Measurements from ENCODE around the gene MPHOSPH8.
A peak's percentile ranks its signal among the peaks of the same experiment; 100 is the strongest.

Gene MPHOSPH8

GRCh38 chr13:19601749-19602725 lies 31.4 kb upstream of the MPHOSPH8 start:
- H3K27me3 ChIP-seq (replicated peaks; ENCODE audit: control insufficient read depth, insufficient read depth, low read length), result no peaks in the 10 kb centered on the region
- TF ChIP-seq CTCF (IDR thresholded peaks at IDR 0.05; ENCODE audit: insufficient read depth, low read length, poor library complexity, severe bottlenecking), result peak; percentile 9
- H3K4me3 ChIP-seq (replicated peaks; ENCODE audit: low read depth, low read length), result peak overlapping the region; percentile 70
- no peaks in the 10 kb centered on the region; the same call in 1 of the 2 replicates for H3K36me3 ChIP-seq (ENCODE audit: control insufficient read depth, insufficient read depth, low read length)
- peak; percentile 84 for DNase-seq (ENCODE audit: extremely low read depth, insufficient read length)

- Histone ChIP-seq H3K27me3 (replicated peaks; ENCODE audit: control insufficient read depth, insufficient read depth, low read length) (no peaks in the 10 kb centered on the region), H3K4me3 (replicated peaks; ENCODE audit: low read depth, low read length) (no peak overlapping the region), H3K36me3 (ENCODE audit: control insufficient read depth, insufficient read depth, low read length) (no peaks in the 10 kb centered on the region; the same call in 1 of the 2 replicates)
- TF ChIP-seq CTCF (IDR thresholded peaks at IDR 0.05; ENCODE audit: insufficient read depth, low read length, poor library complexity, severe bottlenecking), result no peak
- DNase-seq (ENCODE audit: extremely low read depth, insufficient read length), result no peak
Observed at GRCh38 chr13:19604306-19604705, 29.2 kb upstream of the MPHOSPH8 start.

GRCh38 chr13:19605161-19605955 lies 28.1 kb upstream of the MPHOSPH8 start:
- TF ChIP-seq CTCF (IDR thresholded peaks at IDR 0.05; ENCODE audit: insufficient read depth, low read length, poor library complexity, severe bottlenecking), result no peak
- H3K36me3 ChIP-seq (ENCODE audit: control insufficient read depth, insufficient read depth, low read length), result no peaks in the 10 kb centered on the region; the same call in 1 of the 2 replicates
- no peak overlapping the region for H3K4me3 ChIP-seq (replicated peaks; ENCODE audit: low read depth, low read length)
- DNase-seq (ENCODE audit: extremely low read depth, insufficient read length), result no peak
- H3K27me3 ChIP-seq (replicated peaks; ENCODE audit: control insufficient read depth, insufficient read depth, low read length), result no peaks in the 10 kb centered on the region

- DNase-seq (ENCODE audit: extremely low read depth, insufficient read length), result no peak
- H3K36me3 ChIP-seq (ENCODE audit: control insufficient read depth, insufficient read depth, low read length), result no peaks in the 10 kb centered on the region; the same call in 1 of the 2 replicates
- H3K27me3 ChIP-seq (replicated peaks; ENCODE audit: control insufficient read depth, insufficient read depth, low read length), result no peaks in the 10 kb centered on the region
- no peak overlapping the region for H3K4me3 ChIP-seq (replicated peaks; ENCODE audit: low read depth, low read length)
- TF ChIP-seq CTCF (IDR thresholded peaks at IDR 0.05; ENCODE audit: insufficient read depth, low read length, poor library complexity, severe bottlenecking), result no peak
Observed at GRCh38 chr13:19606152-19606551, 27.3 kb upstream of the MPHOSPH8 start.

GRCh38 chr13:19606737-19607136 lies 26.7 kb upstream of the MPHOSPH8 start:
- DNase-seq (ENCODE audit: extremely low read depth, insufficient read length), result no peak
- Histone ChIP-seq H3K4me3 (replicated peaks; ENCODE audit: low read depth, low read length) (no peak overlapping the region), H3K27me3 (replicated peaks; ENCODE audit: control insufficient read depth, insufficient read depth, low read length) (no peaks in the 10 kb centered on the region), H3K36me3 (ENCODE audit: control insufficient read depth, insufficient read depth, low read length) (no peaks in the 10 kb centered on the region; the same call in 1 of the 2 replicates)
- TF ChIP-seq CTCF (IDR thresholded peaks at IDR 0.05; ENCODE audit: insufficient read depth, low read length, poor library complexity, severe bottlenecking), result no peak

Data from GM06990 (cell line).